DOHH2 (cell line): ENCODE results near the gene SH3RF3.

ENCODE experiments used
- H3F3A ChIP-seq: fragments of 200-600 bp; sonication (generic), shearing (Covaris generic); 2 replicates; pipeline ENCODE4 v1.6.0; 2016; ENCODE audit warnings: antibody characterized with exemption, mild to moderate bottlenecking; ENCODE audit not compliant: control insufficient read depth, insufficient read depth
- H3K27ac ChIP-seq: fragments of 200-600 bp; sonication (generic); 2 replicates; pipeline ENCODE4 v1.5.1; 2014; ENCODE audit warnings: low read depth, mild to moderate bottlenecking, low read length, moderate library complexity
- H3K27me3 ChIP-seq: fragments of 200-600 bp; sonication (generic); 2 replicates; pipeline ENCODE4 v1.6.1; 2014; ENCODE audit warnings: mild to moderate bottlenecking, low read length, mixed read lengths; ENCODE audit not compliant: control insufficient read depth
- H3K36me3 ChIP-seq: fragments of 200-600 bp; sonication (generic); 2 replicates; pipeline ENCODE4 v1.6.1; 2014; ENCODE audit warnings: mild to moderate bottlenecking, low read length, moderate library complexity, mixed read lengths; ENCODE audit not compliant: control insufficient read depth
- H3K4me1 ChIP-seq: fragments of 200-600 bp; sonication (generic); 2 replicates; pipeline ENCODE4 v1.6.1; 2014; ENCODE audit warnings: mild to moderate bottlenecking, low read length, mixed read lengths; ENCODE audit not compliant: control insufficient read depth
- H3K4me2 ChIP-seq: fragments of 200-600 bp; sonication (generic); 2 replicates; pipeline ENCODE4 v1.6.0; 2014; ENCODE audit warnings: mild to moderate bottlenecking, low read length, moderate library complexity
- H3K4me3 ChIP-seq: fragments of 200-600 bp; sonication (generic); 2 replicates; pipeline ENCODE4 v1.5.1; 2014; ENCODE audit warnings: mild to moderate bottlenecking, low read length, mixed read lengths
- H3K79me2 ChIP-seq: fragments of 200-600 bp; sonication (generic); 2 replicates; pipeline ENCODE4 v1.6.1; 2014; ENCODE audit warnings: mild to moderate bottlenecking, low read length, mixed read lengths; ENCODE audit not compliant: control insufficient read depth
- H3K9me2 ChIP-seq: fragments of 200-600 bp; sonication (generic); replicated peaks from 2 replicates; pipeline ENCODE4 v1.6.1; 2014; ENCODE audit warnings: mild to moderate bottlenecking, low read length, mixed read lengths; ENCODE audit not compliant: control insufficient read depth
- H3K9me3 ChIP-seq: fragments of 200-600 bp; sonication (generic); 2 replicates; pipeline ENCODE4 v1.6.1; 2014; ENCODE audit warnings: antibody characterized with exemption, low read length, mixed read lengths; ENCODE audit not compliant: control insufficient read depth, insufficient read depth
- H4K20me1 ChIP-seq: fragments of 200-600 bp; sonication (generic); 2 replicates; pipeline ENCODE4 v1.6.0; 2014; ENCODE audit warnings: low read depth, mild to moderate bottlenecking, antibody characterized with exemption, low read length, moderate library complexity; ENCODE audit not compliant: control insufficient read depth, insufficient read depth
- CTCF ChIP-seq: fragments of 200-600 bp; sonication (generic); IDR thresholded peaks from one replicate; pipeline ENCODE4 v1.5.1; 2014; ENCODE audit warnings: antibody characterized with exemption, mild to moderate bottlenecking, low read depth, low read length; ENCODE audit not compliant: poor library complexity, severe bottlenecking
- EZH2phosphoT487 ChIP-seq: fragments of 200-600 bp; sonication (generic); IDR thresholded peaks from 2 replicates; pipeline ENCODE4 v1.6.1; 2017; ENCODE audit warnings: borderline replicate concordance, mild to moderate bottlenecking, antibody characterized with exemption, low read length, moderate library complexity, mixed read lengths

SH3RF3 gene

GRCh38 chr2:109408043-109408335, 279.0 kb downstream of the SH3RF3 start:
- H3K36me3 ChIP-seq = no peaks in the 10 kb centered on the region
- no peaks in the 10 kb centered on the region for H3K4me1 ChIP-seq
- H3K9me2 ChIP-seq = no peaks in the 10 kb centered on the region
- no peaks in the 10 kb centered on the region for H3K9me3 ChIP-seq
- TF ChIP-seq EZH2phosphoT487 = no peak
- TF ChIP-seq CTCF = no peak
- H3K27ac ChIP-seq = no peak overlapping the region
- H3K4me3 ChIP-seq = no peak overlapping the region
- H3K27me3 ChIP-seq = no peaks in the 10 kb centered on the region
- H3K79me2 ChIP-seq = no peaks in the 10 kb centered on the region
- H3F3A ChIP-seq = no peaks in the 10 kb centered on the region
- H3K4me2 ChIP-seq = no peak overlapping the region
- H4K20me1 ChIP-seq = no peaks in the 10 kb centered on the region

GRCh38 chr2:109409321-109410038, 280.5 kb downstream of the SH3RF3 start:
- H3K79me2 ChIP-seq = no peaks in the 10 kb centered on the region
- TF ChIP-seq EZH2phosphoT487 (no peak), CTCF (no peak)
- H3K9me3 ChIP-seq = no peaks in the 10 kb centered on the region
- no peaks in the 10 kb centered on the region for H4K20me1 ChIP-seq
- no peak overlapping the region for H3K4me3 ChIP-seq
- H3K9me2 ChIP-seq = no peaks in the 10 kb centered on the region
- no peaks in the 10 kb centered on the region for H3K4me1 ChIP-seq
- no peak overlapping the region for H3K4me2 ChIP-seq
- no peak overlapping the region for H3K27ac ChIP-seq
- no peaks in the 10 kb centered on the region for H3K27me3 ChIP-seq
- no peaks in the 10 kb centered on the region for H3F3A ChIP-seq
- H3K36me3 ChIP-seq = no peaks in the 10 kb centered on the region

GRCh38 chr2:109410039-109410815, 281.2 kb downstream of the SH3RF3 start:
- Histone ChIP-seq H3K4me3 (no peak overlapping the region), H3F3A (no peaks in the 10 kb centered on the region), H3K9me2 (no peaks in the 10 kb centered on the region), H3K4me2 (no peak overlapping the region), H3K27ac (no peak overlapping the region), H3K9me3 (no peaks in the 10 kb centered on the region), H3K36me3 (no peaks in the 10 kb centered on the region), H3K79me2 (no peaks in the 10 kb centered on the region), H4K20me1 (no peaks in the 10 kb centered on the region), H3K4me1 (no peaks in the 10 kb centered on the region), H3K27me3 (no peaks in the 10 kb centered on the region)
- TF ChIP-seq CTCF (no peak), EZH2phosphoT487 (no peak)
